NCI-H1694 treated with DMSO at 0.1 percent for 48 hours (cell line): Measurements from ENCODE around the gene ANKRD23.

Experiments
- DNase-seq: peaks from one replicate; lab custom pipeline; 2025; lab: John Stamatoyannopoulos, UW

The ANKRD23 gene

GRCh38 chr2:96837575-96837974 is 6.2 kb downstream of the ANKRD23 start:
- DNase-seq, result no peak

DNA sequence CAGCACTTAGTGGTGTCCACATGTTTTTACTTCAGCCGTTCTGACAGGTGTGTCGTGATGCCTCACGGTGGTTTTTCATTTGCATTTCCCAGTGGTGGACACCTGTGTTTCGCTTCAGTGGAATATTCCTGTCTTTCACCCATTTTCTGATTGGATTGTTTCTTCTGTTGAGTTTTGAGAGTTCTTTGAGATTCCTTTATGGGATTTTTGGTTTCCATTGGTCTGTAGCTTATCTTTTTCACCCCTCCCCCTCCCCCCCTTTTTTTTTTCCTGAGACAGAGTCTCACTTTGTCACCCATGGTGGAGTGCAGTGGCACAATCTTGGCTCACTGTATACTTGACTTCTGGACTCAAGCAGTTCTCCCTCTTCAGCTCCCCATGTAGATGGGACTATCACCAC is 8.0 kb downstream of the ANKRD23 start:
- no peak for DNase-seq

- no peak for DNase-seq
Observed at GRCh38 chr2:96832754-96833507, 10.9 kb downstream of the ANKRD23 start.

DNA sequence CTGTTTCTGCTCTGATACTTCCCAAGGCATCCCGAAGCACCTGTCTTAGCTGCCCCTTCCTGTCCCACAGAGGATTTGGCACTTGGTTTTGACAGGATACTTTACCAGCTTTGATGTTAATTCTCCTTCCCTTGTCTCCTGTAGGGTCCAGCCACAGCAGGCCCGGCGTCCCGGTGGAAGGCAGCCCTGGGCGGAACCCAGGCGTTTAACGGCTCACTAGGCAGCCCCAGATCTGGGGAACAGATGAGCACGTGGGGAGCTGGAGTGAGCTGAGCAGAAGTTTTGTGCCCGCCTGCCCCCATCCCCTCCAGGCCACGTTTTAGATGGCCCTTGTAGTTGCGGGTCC is 11.4 kb downstream of the ANKRD23 start:
- DNase-seq, result no peak

DNA sequence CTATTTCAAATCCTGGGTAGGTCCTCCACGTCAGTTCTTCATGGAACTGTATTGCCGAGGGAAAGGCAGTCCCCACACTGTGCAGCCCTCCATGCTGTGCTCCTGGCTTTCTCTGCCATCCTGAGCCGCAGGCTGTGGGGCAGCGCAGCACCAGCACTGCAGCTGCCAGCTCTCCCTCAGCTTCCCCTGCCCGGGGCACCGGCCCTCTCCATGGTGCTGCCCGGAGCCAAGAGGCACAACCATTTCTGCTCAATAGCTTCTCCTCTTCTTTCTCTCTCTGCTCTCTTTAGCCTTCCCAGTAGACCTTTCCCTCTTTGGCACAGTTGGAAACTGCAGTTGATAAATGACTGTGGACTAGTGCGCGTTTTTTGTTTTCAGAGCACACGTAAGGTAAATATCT is 12.1 kb downstream of the ANKRD23 start:
- no peak for DNase-seq

GRCh38 chr2:96830044-96830562 is 13.7 kb downstream of the ANKRD23 start:
- no peak for DNase-seq

DNA sequence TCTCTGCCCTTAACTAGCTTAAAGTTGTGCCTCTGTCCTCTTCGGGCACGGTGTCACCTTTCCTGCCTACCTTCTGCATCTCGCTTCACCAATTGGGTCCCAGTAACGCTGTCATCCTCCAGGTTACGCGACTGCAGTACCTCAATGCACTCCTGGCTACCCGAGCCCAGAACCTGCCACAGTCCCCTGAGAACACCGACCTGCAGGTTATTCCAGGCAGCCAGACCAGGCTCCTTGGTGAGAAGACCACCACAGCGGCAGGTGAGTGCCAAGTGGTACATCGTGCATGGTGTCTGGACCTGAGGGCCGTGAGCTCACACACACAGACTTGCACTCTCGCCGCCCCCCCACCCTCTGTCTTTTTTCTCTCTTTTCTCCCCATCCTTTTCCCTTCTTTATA is 14.9 kb downstream of the ANKRD23 start:
- no peak for DNase-seq

DNA sequence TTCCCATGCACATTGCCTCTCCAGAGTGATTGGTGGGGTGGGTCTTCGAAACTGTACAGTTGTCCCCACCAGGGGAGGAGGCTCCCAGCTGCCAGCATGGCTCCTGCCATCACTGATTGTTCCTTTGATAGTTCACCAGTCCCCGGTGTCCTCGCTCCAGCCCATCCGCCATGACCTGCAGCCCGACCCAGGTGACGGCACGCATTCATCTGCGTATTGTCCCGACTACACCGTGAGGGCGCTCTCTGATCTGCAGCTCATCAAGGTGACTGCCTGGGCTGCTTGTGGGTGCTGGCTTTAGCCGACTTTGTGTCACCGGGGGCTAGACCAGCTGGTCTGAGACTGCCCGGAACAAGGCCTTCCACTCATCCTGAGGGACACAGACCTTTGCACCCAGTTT is 15.4 kb downstream of the ANKRD23 start:
- no peak for DNase-seq

DNA sequence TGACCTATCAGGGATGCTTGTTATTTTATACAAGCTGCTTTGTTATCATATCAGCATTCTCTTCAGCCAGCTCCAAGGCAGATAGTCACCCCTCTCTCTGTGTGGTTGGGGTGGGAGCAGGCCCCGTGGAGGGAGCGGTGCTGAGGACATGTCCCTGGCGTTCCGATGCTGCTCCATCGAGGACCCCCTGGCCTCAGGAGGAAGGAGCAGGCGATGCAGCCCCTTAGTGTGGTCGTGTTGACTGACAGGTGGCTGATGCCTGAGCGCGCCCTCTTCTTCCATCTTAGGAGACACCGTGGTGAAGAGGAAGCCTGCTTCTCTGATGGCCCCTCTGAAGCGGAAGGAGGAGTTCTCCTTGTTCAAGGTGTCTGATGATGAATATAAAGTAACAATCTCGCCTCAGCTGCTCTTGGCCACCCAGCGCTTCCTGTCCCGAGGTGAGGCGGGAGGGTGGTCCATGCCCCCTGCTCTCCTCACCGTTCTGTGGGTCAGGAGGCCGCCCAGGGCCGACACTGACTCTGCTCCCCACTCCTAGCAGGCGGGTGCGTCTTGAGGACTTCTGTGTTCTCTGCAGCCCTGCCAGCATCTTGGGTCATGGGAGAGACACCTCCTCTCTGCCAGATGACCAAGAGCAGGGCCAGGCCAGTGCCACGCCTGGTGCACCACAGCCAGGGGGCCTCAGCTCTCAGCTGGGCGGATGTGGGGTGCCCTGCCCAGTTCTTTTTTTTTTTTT is 17.1 kb downstream of the ANKRD23 start:
- no peak for DNase-seq

- DNase-seq, result no peak
Observed at GRCh38 chr2:96825057-96825456, 18.8 kb downstream of the ANKRD23 start.

- DNase-seq, result no peak
Observed at GRCh38 chr2:96824079-96824870, 19.5 kb downstream of the ANKRD23 start.

- no peak for DNase-seq
Observed at GRCh38 chr2:96823198-96823597, 20.6 kb downstream of the ANKRD23 start.

DNA sequence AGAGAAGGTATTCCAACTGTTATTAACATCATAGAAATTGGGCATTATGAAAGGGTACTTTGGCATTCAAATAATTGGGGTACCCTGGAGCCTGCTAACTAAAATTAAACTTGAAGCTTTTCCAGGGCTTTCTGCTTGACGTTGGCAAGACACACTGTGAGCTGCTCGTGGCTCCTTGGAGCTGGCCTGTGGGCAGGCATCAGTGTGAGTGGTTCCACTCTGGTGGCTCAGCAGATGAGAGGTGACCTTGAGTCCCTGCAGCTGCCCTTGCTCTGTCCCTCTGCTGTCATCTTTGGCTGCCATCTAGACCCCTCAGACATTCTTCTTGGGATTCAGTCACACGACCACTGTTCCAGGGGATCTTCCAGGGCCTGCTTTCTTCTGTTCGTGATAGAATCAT is 21.0 kb downstream of the ANKRD23 start:
- no peak for DNase-seq

DNA sequence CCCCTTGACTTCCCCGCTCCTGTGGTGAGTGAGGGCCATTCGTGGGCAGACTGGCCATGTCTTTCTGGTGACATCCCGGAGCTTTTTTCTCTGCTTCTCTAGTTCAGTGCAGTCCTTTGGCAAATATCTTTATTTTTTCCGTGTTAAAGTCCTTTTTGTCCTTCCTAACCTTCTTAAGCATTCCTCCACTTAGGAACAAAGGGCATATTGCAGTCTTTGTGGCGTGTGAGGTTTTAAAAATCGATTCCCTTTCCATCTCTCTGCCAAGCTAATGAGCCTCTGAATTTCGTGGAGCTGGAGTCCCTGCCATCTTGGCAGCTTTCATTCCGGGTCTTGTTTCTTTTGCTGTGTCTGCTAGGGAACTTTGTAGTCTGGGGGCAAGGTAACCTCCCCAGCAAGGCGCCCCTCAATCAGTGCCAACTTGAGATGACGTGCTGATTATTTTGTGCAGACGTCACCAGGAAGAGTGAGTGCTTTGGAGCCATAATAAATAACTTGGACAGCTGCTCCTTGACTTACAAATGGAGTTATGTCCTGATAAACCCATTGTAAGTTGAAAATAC is 22.6 kb downstream of the ANKRD23 start:
- DNase-seq, result no peak

- DNase-seq, result no peak
Observed at GRCh38 chr2:96819876-96820511, 23.8 kb downstream of the ANKRD23 start.

DNA sequence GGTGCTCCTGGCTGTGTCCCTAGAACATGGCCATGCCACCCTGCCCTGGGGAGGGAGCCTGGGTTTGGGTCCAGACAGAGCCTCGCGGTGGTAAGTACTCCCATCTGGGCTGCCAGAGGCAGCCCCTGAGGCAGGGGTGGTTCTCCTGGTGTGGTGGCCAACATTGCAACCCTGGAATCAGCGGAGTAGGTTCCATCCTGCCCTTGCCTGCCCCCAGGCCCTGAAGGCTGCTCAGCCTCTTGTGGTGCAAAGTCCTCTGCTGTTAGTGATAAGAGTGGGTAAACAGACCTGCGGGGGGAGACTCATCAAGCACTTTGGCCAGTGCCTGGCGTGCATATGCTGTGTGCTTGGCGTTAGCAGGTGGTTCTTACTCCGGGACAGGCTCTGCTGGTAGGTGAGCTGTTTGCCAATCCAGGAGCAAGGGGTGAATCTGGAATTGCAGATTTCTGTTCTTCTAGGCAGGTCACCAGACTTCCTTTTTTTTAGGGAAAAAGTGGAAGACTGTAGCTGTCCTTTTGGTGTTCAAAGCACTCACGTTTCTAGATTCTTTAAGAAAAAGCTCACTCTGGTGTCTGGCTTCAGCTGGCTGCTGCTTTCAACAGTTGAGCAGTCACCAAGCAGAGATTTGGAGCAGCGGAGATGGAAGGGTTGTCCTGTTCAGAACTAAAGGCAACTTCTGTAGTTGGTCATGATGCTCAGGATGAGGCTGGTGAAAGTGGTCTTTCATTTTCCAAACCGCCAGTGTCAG is 24.5 kb downstream of the ANKRD23 start:
- no peak for DNase-seq

GRCh38 chr2:96817882-96818281 is 25.9 kb downstream of the ANKRD23 start:
- DNase-seq, result no peak

GRCh38 chr2:96816836-96817702 is 26.8 kb downstream of the ANKRD23 start:
- DNase-seq, result no peak

GRCh38 chr2:96816127-96816835 is 27.5 kb downstream of the ANKRD23 start, which contains the start of gene CNNM3:
CNNM3 (plus strand) TSS chr2:96816268; CDS start chr2:96816278, 10 bp downstream.
- DNase-seq, result peak; percentile 78
